GM12878 (cell line): Measurements from ENCODE around the gene CALHM3. TPM values are rescaled to one million over a fixed set of nuclear protein-coding genes. Genes with fewer than 3 reads are reported as not detected.
A peak's percentile ranks its signal among the peaks of the same experiment; 100 is the strongest.

Source experiments
- CBX3 ChIP-seq: fragments of 200-600 bp; sonication (generic); IDR thresholded peaks from 2 replicates; pipeline ENCODE4 v1.6.1; 2016; ENCODE audit warnings: low read depth, borderline replicate concordance
- CUX1 ChIP-seq: IDR thresholded peaks from 2 replicates; pipeline ENCODE4 v1.6.1; 2012; ENCODE audit warnings: improper control_type of control experiment, low read depth, low read length; ENCODE audit not compliant: insufficient replicate concordance
- EGR1 ChIP-seq, 2 experiments: IDR thresholded peaks; 1 replicate in 1 of 2; 2 replicates in 1 of 2; pipeline ENCODE4 v1.6.1; 2011 to 2012; ENCODE audit warnings: low read depth in 2 of 2, low read length in 2 of 2, borderline replicate concordance in 1 of 2, mild to moderate bottlenecking in 1 of 2, moderate library complexity in 1 of 2
- IKZF2 ChIP-seq, 2 experiments: fragments of 450-650 bp; IDR thresholded peaks; 2 replicates each; pipeline ENCODE4 v1.6.1; 2017; ENCODE audit warnings: mild to moderate bottlenecking in 2 of 2, moderate library complexity in 2 of 2
- SP1 ChIP-seq: IDR thresholded peaks from one replicate; pipeline ENCODE4 v1.6.1; 2011; ENCODE audit warnings: low read depth, low read length
- TBL1XR1 ChIP-seq: IDR thresholded peaks from 2 replicates; pipeline ENCODE4 v1.6.1; 2012; ENCODE audit warnings: low read depth, low read length, improper control_type of control experiment
- TCF12 ChIP-seq: IDR thresholded peaks from 2 replicates; pipeline ENCODE4 v1.6.1; 2011; ENCODE audit warnings: low read depth, mild to moderate bottlenecking, low read length
- polyA plus RNA-seq, 11 experiments: library from polyadenylated mRNA; depleted of rRNA in 4 of 11; unstranded in 6 of 11; stranded (reverse) in 5 of 11; fragments of >200 nt; fragmentation: Nextera tagmentation in 4 of 11; fragmentation: Illumina TruSeq in 1 of 11; extraction: Ambion mirVana in 4 of 11; extraction: Trizol in 1 of 11; gene quantifications; 1 replicate in 1 of 11; 2 replicates in 10 of 11; pipeline versions ENCODE4 v1.2.1 to v1.2.3, GENCODE V29; 2011 to 2016; ENCODE audit warnings: inconsistent platforms in 2 of 11, missing spikeins in 2 of 11, low read depth in 1 of 11
- total RNA-seq, 4 experiments: library from RNA; depleted of rRNA in 3 of 4; stranded (reverse); fragments of >200 nt in 3 of 4; fragmentation: Illumina TruSeq in 1 of 4; extraction: Trizol in 1 of 4; gene quantifications; 2 replicates each; pipeline versions ENCODE4 v1.2.1 to v1.2.3, GENCODE V29; 2013 to 2021

CALHM3 gene
- total and polyA plus RNA-seq, 10 of the 15 experiments (the other 5 are each of a cell fraction or from before 2014, with no cell fraction given) = 0.03 to 0.42 (median 0.11) TPM; not detected in 5

GRCh38 chr10:103472005-103472404 lies 7.0 kb downstream of the CALHM3 start (continued):
- TF ChIP-seq CUX1 (no peak), IKZF2 (IDR thresholded peaks at IDR 0.05) (peak; percentile 36 to 54; a peak in 3 of 4 replicates), TBL1XR1 (0 out of 2 replicates have a peak, but pooled peaks have one; percentile 42), EGR1 (IDR thresholded peaks at IDR 0.05; ENCODE audit: borderline replicate concordance in 1 of 2, low read depth in 2 of 2, low read length in 2 of 2) (peak in 1 of 2 experiments; percentile 48; a peak in 1 of 3 replicates), CBX3 (no peak), SP1 (no peak), TCF12 (0 out of 2 replicates have a peak, but pooled peaks have one; percentile 49)
